HepG2 (cell line): Measurements from ENCODE around the gene FIBP. TPM values are rescaled to one million over a fixed set of nuclear protein-coding genes. Genes with fewer than 3 reads are reported as not detected.
A peak's percentile ranks its signal among the peaks of the same experiment; 100 is the strongest.

ENCODE experiments used
- ELF3 ChIP-seq: IDR thresholded peaks from 2 replicates; pipeline ENCODE4 v1.6.1; 2016; ENCODE audit warnings: missing genetic modification reagents, missing compliant biosample characterization
- EP300 ChIP-seq, 3 experiments: sonication (generic) in 1 of 3; formaldehyde crosslinking in 1 of 3; IDR thresholded peaks; 2 replicates each; pipeline versions ENCODE4 v1.5.1 to v1.6.1; 2011 to 2020; ENCODE audit warnings: low read depth in 2 of 3, low read length in 2 of 3, borderline replicate concordance in 1 of 3, improper control_type of control experiment in 1 of 3, mild to moderate bottlenecking in 1 of 3, missing genetic modification reagents in 1 of 3, moderate library complexity in 1 of 3
- FOSL2 ChIP-seq: sonication (generic); formaldehyde crosslinking; IDR thresholded peaks from 2 replicates; pipeline ENCODE4 v1.4.0; 2020; ENCODE audit warnings: missing genetic modification reagents
- GABPB1 ChIP-seq: IDR thresholded peaks from 2 replicates; pipeline ENCODE4 v1.6.1; 2016; ENCODE audit warnings: mild to moderate bottlenecking, missing genetic modification reagents, moderate library complexity, missing compliant biosample characterization
- GATAD1 ChIP-seq: IDR thresholded peaks from 2 replicates; pipeline ENCODE4 v1.6.1; 2016; ENCODE audit warnings: missing genetic modification reagents, missing compliant biosample characterization
- GFI1 ChIP-seq: sonication (generic); formaldehyde crosslinking; IDR thresholded peaks from 2 replicates; pipeline ENCODE4 v1.5.0; 2020; ENCODE audit warnings: missing genetic modification reagents, mild to moderate bottlenecking, borderline replicate concordance
- JDP2 ChIP-seq: sonication (generic); formaldehyde crosslinking; IDR thresholded peaks from 2 replicates; pipeline ENCODE4 v1.8.1; 2022; ENCODE audit warnings: missing genetic modification reagents, borderline replicate concordance
- MATR3 ChIP-seq: sonication (generic); formaldehyde crosslinking; IDR thresholded peaks from 2 replicates; pipeline ENCODE4 v1.4.0; 2020; ENCODE audit warnings: missing genetic modification reagents
- NFE2L1 ChIP-seq: sonication (generic); formaldehyde crosslinking; IDR thresholded peaks from 2 replicates; pipeline ENCODE4 v1.4.0; 2020; ENCODE audit warnings: missing genetic modification reagents, mild to moderate bottlenecking, borderline replicate concordance
- NR2F6 ChIP-seq, 2 experiments: IDR thresholded peaks; 2 replicates each; pipeline ENCODE4 v1.6.1; 2016; ENCODE audit warnings: antibody characterized with exemption in 1 of 2, mild to moderate bottlenecking in 1 of 2
- PHF5A ChIP-seq: IDR thresholded peaks from one replicate; pipeline ENCODE4 v1.6.1; 2018; ENCODE audit warnings: low read depth, missing genetic modification reagents; ENCODE audit not compliant: unreplicated experiment
- SAP130 ChIP-seq: IDR thresholded peaks from 2 replicates; pipeline ENCODE4 v1.6.1; 2016; ENCODE audit warnings: low read depth
- ZNF263 ChIP-seq: sonication (generic); formaldehyde crosslinking; IDR thresholded peaks from 2 replicates; pipeline ENCODE4 v1.4.0; 2020; ENCODE audit warnings: missing genetic modification reagents
- ZNF646 ChIP-seq: sonication (generic); formaldehyde crosslinking; IDR thresholded peaks from 2 replicates; pipeline ENCODE4 v1.9.0; 2021; ENCODE audit warnings: mild to moderate bottlenecking, missing genetic modification reagents
- ZNF713 ChIP-seq: sonication (generic); formaldehyde crosslinking; IDR thresholded peaks from 2 replicates; pipeline ENCODE4 v1.4.0; 2020; ENCODE audit warnings: mild to moderate bottlenecking, missing genetic modification reagents
- ZSCAN21 ChIP-seq: sonication (generic); formaldehyde crosslinking; IDR thresholded peaks from 2 replicates; pipeline ENCODE4 v1.8.0; 2022; ENCODE audit warnings: mild to moderate bottlenecking, missing genetic modification reagents, moderate library complexity, borderline replicate concordance
- polyA plus RNA-seq, 8 experiments: library from polyadenylated mRNA; depleted of rRNA in 3 of 8; stranded (reverse) in 7 of 8; unstranded in 1 of 8; fragments of >200 nt; fragmentation: Illumina TruSeq in 4 of 8; extraction: Trizol in 4 of 8; gene quantifications; 2 replicates each; pipeline versions ENCODE4 v1.2.1 to v1.2.3, GENCODE V29; 2011 to 2016; ENCODE audit warnings: low read depth in 4 of 8, missing spikeins in 1 of 8, mixed read lengths in 1 of 8; ENCODE audit not compliant: insufficient read depth in 1 of 8
- total RNA-seq, 5 experiments: library from RNA; depleted of rRNA; stranded (reverse); fragments of >200 nt; fragmentation: Illumina TruSeq; extraction: Trizol; gene quantifications; 2 replicates each; pipeline ENCODE4 v1.2.3, GENCODE V29; 2016; ENCODE audit warnings: low read depth in 1 of 5
- TF ChIP-seq, protein P1 (sequence below): sonication (generic); formaldehyde crosslinking; IDR thresholded peaks from 2 replicates; pipeline ENCODE4 v1.4.0; 2020; ENCODE audit warnings: mild to moderate bottlenecking, low read depth, missing genetic modification reagents
- TF ChIP-seq, protein P2 (sequence below): sonication (generic); formaldehyde crosslinking; IDR thresholded peaks from 2 replicates; pipeline ENCODE4 v1.4.0; 2020; ENCODE audit warnings: low read depth, missing genetic modification reagents

Gene FIBP
- total and polyA plus RNA-seq, 2 of the 13 experiments (the other 11 are each of a cell fraction or from before 2014, with no cell fraction given): 42.9 to 62.1 TPM

DNA sequence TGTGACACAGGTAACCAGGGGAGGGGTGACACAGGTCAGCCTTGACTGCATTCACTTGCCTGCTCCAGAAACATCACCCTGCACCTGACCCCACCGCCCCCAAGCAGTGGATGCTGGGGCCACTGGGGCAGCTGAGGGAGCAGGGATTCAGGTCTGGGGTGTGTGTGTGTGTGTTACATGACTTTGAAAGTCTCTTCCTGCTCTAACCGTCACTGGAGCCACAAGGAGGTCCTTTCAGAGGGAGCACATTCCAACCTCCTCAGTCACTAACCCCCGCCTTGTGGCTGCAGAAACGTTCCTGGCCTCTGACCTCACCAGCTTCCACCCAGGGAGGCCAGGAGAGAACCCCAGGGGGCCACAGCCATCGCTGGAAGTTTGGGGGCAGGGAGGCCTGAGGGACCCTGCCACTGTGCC is 14.8 kb upstream of the FIBP start (continued):
- TF ChIP-seq, protein P1, sequence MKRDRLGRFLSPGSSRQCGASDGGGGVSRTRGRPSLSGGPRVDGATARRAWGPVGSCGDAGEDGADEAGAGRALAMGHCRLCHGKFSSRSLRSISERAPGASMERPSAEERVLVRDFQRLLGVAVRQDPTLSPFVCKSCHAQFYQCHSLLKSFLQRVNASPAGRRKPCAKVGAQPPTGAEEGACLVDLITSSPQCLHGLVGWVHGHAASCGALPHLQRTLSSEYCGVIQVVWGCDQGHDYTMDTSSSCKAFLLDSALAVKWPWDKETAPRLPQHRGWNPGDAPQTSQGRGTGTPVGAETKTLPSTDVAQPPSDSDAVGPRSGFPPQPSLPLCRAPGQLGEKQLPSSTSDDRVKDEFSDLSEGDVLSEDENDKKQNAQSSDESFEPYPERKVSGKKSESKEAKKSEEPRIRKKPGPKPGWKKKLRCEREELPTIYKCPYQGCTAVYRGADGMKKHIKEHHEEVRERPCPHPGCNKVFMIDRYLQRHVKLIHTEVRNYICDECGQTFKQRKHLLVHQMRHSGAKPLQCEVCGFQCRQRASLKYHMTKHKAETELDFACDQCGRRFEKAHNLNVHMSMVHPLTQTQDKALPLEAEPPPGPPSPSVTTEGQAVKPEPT (CRISPR knock-in tag): no peak
- TF ChIP-seq FOSL2 (CRISPR knock-in tag): peak; percentile 73
- peak; percentile 52; the same call in 1 of the 2 replicates for TF ChIP-seq SAP130
- TF ChIP-seq ZNF646 (CRISPR knock-in tag): peak; percentile 78
- 0 out of 2 replicates have a peak, but pooled peaks have one; percentile 11 for TF ChIP-seq GABPB1 (CRISPR knock-in tag)
- TF ChIP-seq PHF5A (CRISPR knock-in tag): no peak
- TF ChIP-seq ZSCAN21 (CRISPR knock-in tag): no peak
- TF ChIP-seq, protein P2, sequence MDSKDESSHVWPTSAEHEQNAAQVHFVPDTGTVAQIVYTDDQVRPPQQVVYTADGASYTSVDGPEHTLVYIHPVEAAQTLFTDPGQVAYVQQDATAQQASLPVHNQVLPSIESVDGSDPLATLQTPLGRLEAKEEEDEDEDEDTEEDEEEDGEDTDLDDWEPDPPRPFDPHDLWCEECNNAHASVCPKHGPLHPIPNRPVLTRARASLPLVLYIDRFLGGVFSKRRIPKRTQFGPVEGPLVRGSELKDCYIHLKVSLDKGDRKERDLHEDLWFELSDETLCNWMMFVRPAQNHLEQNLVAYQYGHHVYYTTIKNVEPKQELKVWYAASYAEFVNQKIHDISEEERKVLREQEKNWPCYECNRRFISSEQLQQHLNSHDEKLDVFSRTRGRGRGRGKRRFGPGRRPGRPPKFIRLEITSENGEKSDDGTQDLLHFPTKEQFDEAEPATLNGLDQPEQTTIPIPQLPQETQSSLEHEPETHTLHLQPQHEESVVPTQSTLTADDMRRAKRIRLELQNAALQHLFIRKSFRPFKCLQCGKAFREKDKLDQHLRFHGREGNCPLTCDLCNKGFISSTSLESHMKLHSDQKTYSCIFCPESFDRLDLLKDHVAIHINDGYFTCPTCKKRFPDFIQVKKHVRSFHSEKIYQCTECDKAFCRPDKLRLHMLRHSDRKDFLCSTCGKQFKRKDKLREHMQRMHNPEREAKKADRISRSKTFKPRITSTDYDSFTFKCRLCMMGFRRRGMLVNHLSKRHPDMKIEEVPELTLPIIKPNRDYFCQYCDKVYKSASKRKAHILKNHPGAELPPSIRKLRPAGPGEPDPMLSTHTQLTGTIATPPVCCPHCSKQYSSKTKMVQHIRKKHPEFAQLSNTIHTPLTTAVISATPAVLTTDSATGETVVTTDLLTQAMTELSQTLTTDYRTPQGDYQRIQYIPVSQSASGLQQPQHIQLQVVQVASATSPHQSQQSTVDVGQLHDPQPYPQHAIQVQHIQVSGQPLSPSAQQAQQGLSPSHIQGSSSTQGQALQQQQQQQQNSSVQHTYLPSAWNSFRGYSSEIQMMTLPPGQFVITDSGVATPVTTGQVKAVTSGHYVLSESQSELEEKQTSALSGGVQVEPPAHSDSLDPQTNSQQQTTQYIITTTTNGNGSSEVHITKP (CRISPR knock-in tag): 0 out of 2 replicates have a peak, but pooled peaks have one; percentile 45
- TF ChIP-seq NR2F6 (IDR thresholded peaks at IDR 0.05): peak; percentile 45; the same call in 1 of the 2 replicates
- peak; percentile 61 for TF ChIP-seq NR2F6 (CRISPR knock-in tag; IDR thresholded peaks at IDR 0.05)
- TF ChIP-seq ZNF263 (CRISPR knock-in tag): peak; percentile 45; the same call in 1 of the 2 replicates
- TF ChIP-seq GFI1: no peak
- no peak for TF ChIP-seq NFE2L1 (CRISPR knock-in tag)
- no peak for TF ChIP-seq GATAD1 (CRISPR knock-in tag)
- no peak for TF ChIP-seq JDP2 (CRISPR knock-in tag)
- peak; percentile 42; the same call in 1 of the 2 replicates for TF ChIP-seq ELF3 (CRISPR knock-in tag)
- no peak for TF ChIP-seq MATR3 (CRISPR knock-in tag)
- 0 out of 4 replicates have a peak, but pooled peaks of 1 of the 2 experiments have one; percentile 15 for TF ChIP-seq EP300 (IDR thresholded peaks at IDR 0.05; ENCODE audit: low read depth in 2 of 2, low read length in 2 of 2)
- TF ChIP-seq EP300 (CRISPR knock-in tag; IDR thresholded peaks at IDR 0.05; ENCODE audit: borderline replicate concordance): peak; percentile 63; the same call in 1 of the 2 replicates
- no peak for TF ChIP-seq ZNF713 (CRISPR knock-in tag)
